Measurements from ENCODE around the gene KRTAP4-4. TPM values are rescaled to one million over a fixed set of nuclear protein-coding genes. Genes with fewer than 3 reads are reported as not detected.

KRTAP4-4 gene
- total RNA-seq, 1 experiment from 2014 or later = not detected

DNA sequence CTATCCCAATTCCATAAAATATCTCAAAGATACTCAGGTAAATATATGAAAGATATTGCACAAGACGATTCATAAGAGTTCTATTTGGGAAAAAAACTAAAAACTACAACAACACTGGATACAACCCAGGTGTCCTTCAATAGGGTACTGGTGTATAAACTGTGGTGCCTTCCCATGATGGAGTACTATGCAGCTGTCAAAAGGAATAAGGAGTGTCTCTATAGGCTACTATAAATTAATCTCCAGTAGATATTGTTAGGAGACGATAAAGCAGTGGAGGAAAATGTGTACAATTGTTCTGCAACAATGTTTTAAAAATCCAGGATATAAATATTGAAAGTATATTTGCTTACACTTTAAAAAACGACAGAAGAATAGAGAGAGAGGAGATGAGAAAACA is 34.1 kb downstream of the KRTAP4-4 start:
- H4K20me1 ChIP-seq (ENCODE audit: control insufficient read depth, insufficient read depth, insufficient read length) = no peaks in the 10 kb centered on the region
- Mint-ChIP-seq H3K27me3 (ENCODE audit: low read depth) (no peaks in the 10 kb centered on the region; the same call in 1 of the 2 replicates), H3K9me3 (peaks cover 4 to 11% of the 10 kb centered on the region in 2 experiments; a peak in 4 of 5 replicates), H3K36me3 (ENCODE audit: insufficient read depth in 1 of 3, low read depth in 3 of 3) (peaks cover 0 to 2% (median 0%) of the 10 kb centered on the region in 3 experiments; a peak in 2 of 7 replicates), H3K4me3 (no peak overlapping the region), H3K27ac (no peak overlapping the region), H3K4me1 (peaks cover 5% of the 10 kb centered on the region in 2 experiments)
- H2BK20ac ChIP-seq (ENCODE audit: low read depth, low read length, poor library complexity, severe bottlenecking) = no peak overlapping the region
- H4K5ac ChIP-seq (ENCODE audit: insufficient read length, low read depth, low read length) = no peak overlapping the region
- no peak overlapping the region for H2BK5ac ChIP-seq (ENCODE audit: insufficient read length, low read length)
- H2AK5ac ChIP-seq (ENCODE audit: insufficient read length, low read length) = no peak overlapping the region
- no peak overlapping the region for H3K4ac ChIP-seq (ENCODE audit: low read depth, low read length)
- H3K9ac ChIP-seq (ENCODE audit: extremely low read depth, insufficient read length, low read length) = no peak overlapping the region
- no peak overlapping the region for H3K4me2 ChIP-seq (ENCODE audit: insufficient read depth, insufficient read length, low read length)
- H3K79me2 ChIP-seq (ENCODE audit: insufficient read depth, low read length) = no peaks in the 10 kb centered on the region
- no peak overlapping the region for H3K27ac ChIP-seq (ENCODE audit: insufficient read length, low read depth, low read length)
- no peak overlapping the region for H3K56ac ChIP-seq (ENCODE audit: insufficient read length, low read depth, low read length)
- H3K9me3 ChIP-seq (ENCODE audit: control insufficient read depth, low read depth, low read length) = no peaks in the 10 kb centered on the region
- no peak overlapping the region for H3K18ac ChIP-seq (ENCODE audit: insufficient read length, low read depth, low read length)
- no peaks in the 10 kb centered on the region for H3K27me3 ChIP-seq (ENCODE audit: insufficient read depth, low read length)
- no peak overlapping the region for H2AFZ ChIP-seq (ENCODE audit: low read length)
- H3K14ac ChIP-seq (ENCODE audit: insufficient read depth, low read length) = no peak overlapping the region
- no peak overlapping the region for H3T11ph ChIP-seq (ENCODE audit: low read length)
- H3K4me1 ChIP-seq (ENCODE audit: insufficient read depth, low read length) = no peaks in the 10 kb centered on the region
- no peak overlapping the region for H3K23ac ChIP-seq (ENCODE audit: insufficient read length, low read depth, low read length)
- H3K23me2 ChIP-seq (ENCODE audit: insufficient read length, low read depth, low read length, poor library complexity, severe bottlenecking) = no peaks in the 10 kb centered on the region
- H2BK120ac ChIP-seq (ENCODE audit: low read depth, low read length, poor library complexity, severe bottlenecking) = no peak overlapping the region
- H4K8ac ChIP-seq (replicated peaks; ENCODE audit: insufficient read length, low read depth, low read length) = no peak overlapping the region
- TF ChIP-seq, protein P1, sequence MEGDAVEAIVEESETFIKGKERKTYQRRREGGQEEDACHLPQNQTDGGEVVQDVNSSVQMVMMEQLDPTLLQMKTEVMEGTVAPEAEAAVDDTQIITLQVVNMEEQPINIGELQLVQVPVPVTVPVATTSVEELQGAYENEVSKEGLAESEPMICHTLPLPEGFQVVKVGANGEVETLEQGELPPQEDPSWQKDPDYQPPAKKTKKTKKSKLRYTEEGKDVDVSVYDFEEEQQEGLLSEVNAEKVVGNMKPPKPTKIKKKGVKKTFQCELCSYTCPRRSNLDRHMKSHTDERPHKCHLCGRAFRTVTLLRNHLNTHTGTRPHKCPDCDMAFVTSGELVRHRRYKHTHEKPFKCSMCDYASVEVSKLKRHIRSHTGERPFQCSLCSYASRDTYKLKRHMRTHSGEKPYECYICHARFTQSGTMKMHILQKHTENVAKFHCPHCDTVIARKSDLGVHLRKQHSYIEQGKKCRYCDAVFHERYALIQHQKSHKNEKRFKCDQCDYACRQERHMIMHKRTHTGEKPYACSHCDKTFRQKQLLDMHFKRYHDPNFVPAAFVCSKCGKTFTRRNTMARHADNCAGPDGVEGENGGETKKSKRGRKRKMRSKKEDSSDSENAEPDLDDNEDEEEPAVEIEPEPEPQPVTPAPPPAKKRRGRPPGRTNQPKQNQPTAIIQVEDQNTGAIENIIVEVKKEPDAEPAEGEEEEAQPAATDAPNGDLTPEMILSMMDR (conservative IDR thresholded peaks at IDR 0.05) = no peak
- WGBS (ENCODE audit: extremely low coverage, insufficient read length, low lambda C conversion rate) = no CpG with 5 or more reads among the region's 3 CpGs
- no peak overlapping the region for H2BK12ac ChIP-seq (ENCODE audit: insufficient read length, low read depth, low read length)
- no peak for DNase-seq
- no peak overlapping the region for H2BK15ac ChIP-seq (ENCODE audit: low read depth, low read length)
- H3K79me1 ChIP-seq (ENCODE audit: insufficient read depth, low read depth, low read length, poor library complexity, severe bottlenecking) = no peaks in the 10 kb centered on the region
- no peak overlapping the region for H4K91ac ChIP-seq (ENCODE audit: insufficient read length, low read depth, low read length)

Measured in H9 (cell line).